C4-2B (cell line): ENCODE data around the gene RIMBP2.

Experiments
- ZFX ChIP-seq: fragments of 450-650 bp; IDR thresholded peaks from 2 replicates; pipeline ENCODE4 v1.6.1; 2017
- TF ChIP-seq, protein P1 (sequence below): fragments of 450-650 bp; conservative IDR thresholded peaks from 2 replicates; pipeline ENCODE4 v1.5.1; 2017; ENCODE audit warnings: mild to moderate bottlenecking

DNA sequence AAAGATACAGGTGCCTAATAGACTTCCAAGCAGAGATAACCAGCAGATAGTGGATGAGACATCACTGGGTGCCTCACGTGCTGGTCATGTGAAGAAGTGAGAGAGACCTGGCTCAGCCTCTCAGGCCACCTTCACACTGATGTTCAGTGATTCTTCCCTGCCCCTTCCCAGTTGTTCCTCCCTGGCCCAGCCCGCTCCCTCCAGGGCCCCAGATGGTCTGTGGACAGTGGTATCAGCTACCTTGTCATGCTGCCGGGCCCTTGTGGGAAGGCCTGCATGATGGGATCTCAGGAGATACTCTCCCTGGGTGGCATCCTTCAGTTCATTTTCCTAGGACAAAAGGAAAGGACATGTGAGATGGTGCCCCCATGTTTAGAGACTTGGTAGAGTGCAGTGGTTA is 198.5 kb downstream of the RIMBP2 start:
- TF ChIP-seq, protein P1, sequence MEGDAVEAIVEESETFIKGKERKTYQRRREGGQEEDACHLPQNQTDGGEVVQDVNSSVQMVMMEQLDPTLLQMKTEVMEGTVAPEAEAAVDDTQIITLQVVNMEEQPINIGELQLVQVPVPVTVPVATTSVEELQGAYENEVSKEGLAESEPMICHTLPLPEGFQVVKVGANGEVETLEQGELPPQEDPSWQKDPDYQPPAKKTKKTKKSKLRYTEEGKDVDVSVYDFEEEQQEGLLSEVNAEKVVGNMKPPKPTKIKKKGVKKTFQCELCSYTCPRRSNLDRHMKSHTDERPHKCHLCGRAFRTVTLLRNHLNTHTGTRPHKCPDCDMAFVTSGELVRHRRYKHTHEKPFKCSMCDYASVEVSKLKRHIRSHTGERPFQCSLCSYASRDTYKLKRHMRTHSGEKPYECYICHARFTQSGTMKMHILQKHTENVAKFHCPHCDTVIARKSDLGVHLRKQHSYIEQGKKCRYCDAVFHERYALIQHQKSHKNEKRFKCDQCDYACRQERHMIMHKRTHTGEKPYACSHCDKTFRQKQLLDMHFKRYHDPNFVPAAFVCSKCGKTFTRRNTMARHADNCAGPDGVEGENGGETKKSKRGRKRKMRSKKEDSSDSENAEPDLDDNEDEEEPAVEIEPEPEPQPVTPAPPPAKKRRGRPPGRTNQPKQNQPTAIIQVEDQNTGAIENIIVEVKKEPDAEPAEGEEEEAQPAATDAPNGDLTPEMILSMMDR, result no peak
- no peak for TF ChIP-seq ZFX
